Left renal pelvis (tissue), 4 donors: Measurements from ENCODE around the gene SERINC4. TPM values are rescaled to one million over a fixed set of nuclear protein-coding genes. Genes with fewer than 3 reads are reported as not detected.

Experiments
- DNase-seq, 4 donors: peaks; one replicate each; pipeline ENCODE4 v3.0.0-alpha.2; 2013; ENCODE audit warnings: low read depth in 4 of 4, low spot score in 3 of 4
- polyA plus RNA-seq, 4 donors: library from polyadenylated mRNA; unstranded; fragments of 120-200 nt; gene quantifications; one replicate each; pipeline ENCODE4 v1.2.1, GENCODE V29; 2013; ENCODE audit not compliant: insufficient read length in 4 of 4

Gene SERINC4
- polyA plus RNA-seq, 4 donors, result 0.81 TPM; not detected in 3

- no peak for DNase-seq
Measured at GRCh38 chr15:43763819-43764446, 36.1 kb downstream of the SERINC4 start.

- no peak for DNase-seq
Measured at GRCh38 chr15:43762824-43763223, 37.2 kb downstream of the SERINC4 start.

GRCh38 chr15:43751885-43752284, 48.1 kb downstream of the SERINC4 start:
- DNase-seq, result no peak

- DNase-seq, result no peak
Measured at GRCh38 chr15:43749690-43750345, 50.2 kb downstream of the SERINC4 start.

GRCh38 chr15:43748376-43748775, 51.6 kb downstream of the SERINC4 start:
- no peak for DNase-seq

GRCh38 chr15:43746903-43747309, 53.1 kb downstream of the SERINC4 start:
- peak in 3 of 4 donors; percentile 12 to 29 (median 18) for DNase-seq

GRCh38 chr15:43746245-43746902, 53.6 kb downstream of the SERINC4 start, which contains the start of gene PDIA3:
Gene PDIA3, plus strand, starts transcription at chr15:43746438. Its CDS starts 102 bp downstream, at chr15:43746540.
- DNase-seq, result peak; percentile 77 to 84 (median 82)

Other genes with a start within 250 kb of the SERINC4 start
- gene PPIP5K1, start 210.0 kb downstream of the SERINC4 start, polyA plus RNA-seq, result 10 to 100 TPM; 11.4 to 33.2 (median 22.4) TPM
- gene CKMT1B, start 206.2 kb downstream of the SERINC4 start, polyA plus RNA-seq, result 1 to 10 TPM in 3 of 4 donors, under 1 TPM in 1; 0.66 to 3.7 (median 2.3) TPM
- gene STRC, start 181.4 kb downstream of the SERINC4 start, polyA plus RNA-seq, result 1 to 10 TPM in 2 of 4 donors, under 1 TPM in 2; 0.64 to 2.1 (median 1.2) TPM
- 1 to 10 TPM; 2.3 to 10.0 (median 3.9) TPM for gene CATSPER2, start 151.4 kb downstream of the SERINC4 start, polyA plus RNA-seq
- 1 to 10 TPM in 3 of 4 donors, under 1 TPM in 1; 0.40 to 2.6 (median 1.7) TPM for gene CKMT1A, start 106.4 kb downstream of the SERINC4 start, polyA plus RNA-seq
- gene PDIA3, start 53.8 kb downstream of the SERINC4 start, polyA plus RNA-seq, result 100 to 1,000 TPM; 487 to 703 (median 583) TPM
- 1 to 10 TPM; 1.8 to 3.8 (median 2.9) TPM for gene ELL3, start 23.3 kb downstream of the SERINC4 start, polyA plus RNA-seq
- 100 to 1,000 TPM; 568 to 773 (median 657) TPM for gene SERF2, start 7.9 kb downstream of the SERINC4 start, polyA plus RNA-seq
- 10 to 100 TPM in 3 of 4 donors, 1 to 10 TPM in 1; 8.0 to 17.1 (median 12.9) TPM for gene HYPK, start 379 bp upstream of the SERINC4 start, polyA plus RNA-seq
- 10 to 100 TPM; 46.8 to 74.9 (median 64.8) TPM for gene MFAP1, start 24.5 kb upstream of the SERINC4 start, polyA plus RNA-seq
- gene WDR76, start 26.8 kb upstream of the SERINC4 start, polyA plus RNA-seq, result 10 to 100 TPM; 13.6 to 17.0 (median 15.1) TPM